Panc1 (cell line): ENCODE results near the gene ZSCAN10. TPM values are rescaled to one million over a fixed set of nuclear protein-coding genes. Genes with fewer than 3 reads are reported as not detected.

Source experiments
- ATAC-seq: fragments of 200-7000 bp; cut with Tn5 transposase; 2 replicates; pipeline ENCODE4 v1.9.1; 2020; ENCODE audit warnings: mild to moderate bottlenecking, moderate library complexity
- BruUV-seq: library from RNA; stranded (reverse); fragments of 400-500 nt; replicated peaks from 2 replicates; lab custom pipeline; 2021; lab: Mats Ljungman, UMichigan
- CTCF ChIA-PET: fragments of 300-600 bp; sonication (Branson Sonifier 250); formaldehyde crosslinking; loops from one replicate; lab custom pipeline; 2022; ENCODE audit warnings: antibody characterized with exemption; lab: Charles Lee
- POLR2A ChIA-PET: fragments of 300-600 bp; sonication (Branson Sonifier 250); formaldehyde crosslinking; loops from one replicate; lab custom pipeline; 2022; ENCODE audit warnings: antibody characterized with exemption; lab: Charles Lee
- DNase-seq: peaks from one replicate; pipeline ENCODE4 v3.0.0-alpha.2; 2010; ENCODE audit warnings: low read depth, low spot score
- H3K27ac ChIP-seq: 2 replicates; pipeline ENCODE4 v1.5.1; 2011; ENCODE audit warnings: mild to moderate bottlenecking, low read length, inconsistent platforms
- H3K27me3 ChIP-seq: fragments of 200-500 bp; sonication (Bioruptor generic); 2 replicates; pipeline ENCODE4 v1.6.0; 2014; ENCODE audit warnings: low read length, inconsistent platforms; ENCODE audit not compliant: control insufficient read depth, insufficient read depth
- H3K36me3 ChIP-seq: fragments of 200-500 bp; sonication (Bioruptor generic); 2 replicates; pipeline ENCODE4 v1.5.1; 2014; ENCODE audit warnings: inconsistent platforms, mild to moderate bottlenecking, low read length, moderate library complexity; ENCODE audit not compliant: control insufficient read depth, insufficient read depth
- H3K4me1 ChIP-seq: 2 replicates; pipeline ENCODE4 v1.5.1; 2011; ENCODE audit warnings: inconsistent platforms, mild to moderate bottlenecking, low read length, moderate library complexity; ENCODE audit not compliant: control insufficient read depth, insufficient read depth
- H3K4me3 ChIP-seq, 2 experiments: 2 replicates each; pipeline ENCODE4 v1.5.1; 2011 to 2012; ENCODE audit warnings: low read depth in 2 of 2, low read length in 2 of 2, mild to moderate bottlenecking in 2 of 2, inconsistent platforms in 1 of 2, moderate library complexity in 1 of 2
- H3K9me3 ChIP-seq: fragments of 200-500 bp; sonication (Bioruptor generic); 2 replicates; pipeline ENCODE4 v1.5.1; 2014; ENCODE audit warnings: low read depth, mild to moderate bottlenecking, inconsistent platforms, low read length, moderate library complexity; ENCODE audit not compliant: control insufficient read depth, insufficient read depth
- CTCF ChIP-seq: fragments of 450-650 bp; IDR thresholded peaks from 2 replicates; pipeline ENCODE4 v1.5.1; 2017; ENCODE audit warnings: mild to moderate bottlenecking
- POLR2AphosphoS5 ChIP-seq: IDR thresholded peaks from 2 replicates; pipeline ENCODE4 v1.6.1; 2012; ENCODE audit warnings: mild to moderate bottlenecking, low read depth, low read length, moderate library complexity
- REST ChIP-seq, 2 experiments: IDR thresholded peaks; 2 replicates each; pipeline ENCODE4 v1.6.1; 2011 to 2012; ENCODE audit warnings: low read depth in 2 of 2, control low read depth in 1 of 2, low read length in 1 of 2, mild to moderate bottlenecking in 1 of 2, moderate library complexity in 1 of 2; ENCODE audit not compliant: insufficient read depth in 1 of 2
- SIN3A ChIP-seq: IDR thresholded peaks from 2 replicates; pipeline ENCODE4 v1.6.1; 2012; ENCODE audit warnings: low read depth, mild to moderate bottlenecking, low read length, moderate library complexity, borderline replicate concordance; ENCODE audit not compliant: insufficient read depth
- TCF7L2 ChIP-seq: IDR thresholded peaks from 2 replicates; pipeline ENCODE4 v1.6.1; 2011; ENCODE audit warnings: mild to moderate bottlenecking, low read depth, low read length, inconsistent platforms
- in situ Hi-C: cut with HindIII; loops from 2 replicates; pipeline ENCODE4 v1.10.0; 2016; ENCODE audit warnings: low sequenced_read_pairs, low pct_unique_long_range_greater_than_20kb
- intact Hi-C: fragments of 100-400 bp; cut with micrococcal nuclease; formaldehyde crosslinking; loops from one replicate; pipeline ENCODE4 v1.10.0; 2022; ENCODE audit not compliant: unreplicated experiment
- total RNA-seq: library from RNA; stranded (reverse); gene quantifications from one replicate; pipeline ENCODE4 v1.2.1, GENCODE V29; 2021; ENCODE audit not compliant: unreplicated experiment

The ZSCAN10 gene
- total RNA-seq, 1 experiment from 2014 or later: 0.21 TPM

- Histone ChIP-seq H3K27ac (no peak overlapping the region), H3K36me3 (no peaks in the 10 kb centered on the region), H3K4me3 (no peak overlapping the region), H3K4me1 (no peaks in the 10 kb centered on the region), H3K27me3 (no peaks in the 10 kb centered on the region), H3K9me3 (no peaks in the 10 kb centered on the region)
- CTCF ChIA-PET: no interaction called here
- POLR2A ChIA-PET: interaction anchor here (0.5 kb wide), 1 partner anchor 38 kb away, joined by 3 read pairs; no protein-coding TSS in a partner anchor
- in situ Hi-C loops: no loop called here
- intact Hi-C loops: loop anchor here (10.0 kb wide), 1 partner anchor 66 kb away; no protein-coding TSS in a partner anchor
- no peak for DNase-seq
- TF ChIP-seq CTCF: no peak
- no peak for TF ChIP-seq REST (IDR thresholded peaks at IDR 0.05; ENCODE audit: insufficient read depth in 1 of 2, low read depth in 2 of 2, low read length in 1 of 2)
- TF ChIP-seq SIN3A: no peak
- TF ChIP-seq POLR2AphosphoS5: no peak
- no peak for TF ChIP-seq TCF7L2
- ATAC-seq: no peak
- BruUV-seq: no TSS peak
These were observed 21.3 kb upstream of the ZSCAN10 start for GRCh38 chr16:3120435-3120834.

GRCh38 chr16:3119701-3120408 is 20.8 kb upstream of the ZSCAN10 start:
- BruUV-seq: no TSS peak

More at GRCh38 chr16:3119701-3120408, 20.8 kb upstream of the ZSCAN10 start:
- H3K4me3 ChIP-seq: no peak overlapping the region
- ATAC-seq (no peak), DNase-seq (no peak)
- H3K36me3 ChIP-seq: no peaks in the 10 kb centered on the region
- no peak overlapping the region for H3K27ac ChIP-seq
- no peaks in the 10 kb centered on the region for H3K27me3 ChIP-seq
- CTCF ChIA-PET: no interaction called here
- no peaks in the 10 kb centered on the region for H3K9me3 ChIP-seq
- TF ChIP-seq POLR2AphosphoS5 (no peak), CTCF (no peak), SIN3A (no peak), TCF7L2 (no peak), REST (IDR thresholded peaks at IDR 0.05; ENCODE audit: insufficient read depth in 1 of 2, low read depth in 2 of 2, low read length in 1 of 2) (no peak)
- POLR2A ChIA-PET: interaction anchor here (0.5 kb wide), 1 partner anchor 38 kb away, joined by 3 read pairs; no protein-coding TSS in a partner anchor
- intact Hi-C loops: loop anchor here (10.0 kb wide), 1 partner anchor 65 kb away; no protein-coding TSS in a partner anchor
- no peaks in the 10 kb centered on the region for H3K4me1 ChIP-seq
- in situ Hi-C loops: no loop called here
